Duodenal mucosa (tissue), 2 donors: ENCODE results near the gene RARRES1.

ENCODE experiments used
- H3K27ac ChIP-seq: one replicate; pipeline ENCODE4 v1.7.0; 2013; ENCODE audit warnings: low read depth, low read length
- H3K27me3 ChIP-seq, 2 donors: one replicate each; pipeline ENCODE4 v1.7.0; 2013; ENCODE audit warnings: low read length in 2 of 2, control low read depth in 1 of 2; ENCODE audit not compliant: insufficient read depth in 2 of 2, control insufficient read depth in 1 of 2
- H3K36me3 ChIP-seq, 2 donors: one replicate each; pipeline ENCODE4 v1.7.0; 2013; ENCODE audit warnings: low read length in 2 of 2, control low read depth in 1 of 2; ENCODE audit not compliant: insufficient read depth in 2 of 2, control insufficient read depth in 1 of 2
- H3K4me1 ChIP-seq, 2 donors: one replicate each; pipeline ENCODE4 v1.7.0; 2013; ENCODE audit warnings: low read length in 2 of 2, control low read depth in 1 of 2; ENCODE audit not compliant: insufficient read depth in 2 of 2, control insufficient read depth in 1 of 2
- H3K4me3 ChIP-seq, 2 donors: one replicate each; pipeline ENCODE4 v1.7.0; 2013; ENCODE audit warnings: low read length in 2 of 2, low read depth in 1 of 2
- H3K9ac ChIP-seq, 2 donors: one replicate each; pipeline ENCODE4 v1.7.0; 2013; ENCODE audit warnings: low read length in 2 of 2, low read depth in 1 of 2
- H3K9me3 ChIP-seq, 2 donors: one replicate each; pipeline ENCODE4 v1.7.0; 2013; ENCODE audit warnings: low read length in 2 of 2, control low read depth in 1 of 2; ENCODE audit not compliant: control insufficient read depth in 1 of 2

The RARRES1 gene

GRCh38 chr3:158731938-158732855, at the start of gene RARRES1:
RARRES1 (minus strand) TSS chr3:158732457; CDS start chr3:158732415, 42 bp downstream.
- peak within 1 kb of the TSS; percentile 50 to 63 for H3K9ac ChIP-seq
- H3K9me3 ChIP-seq: peaks cover 0 to 10% of the 10 kb centered on the region in 2 donors
- H3K4me3 ChIP-seq: peak within 1 kb of the TSS; percentile 63
- no peaks in the 10 kb centered on the region for H3K27me3 ChIP-seq
- H3K36me3 ChIP-seq: no peaks in the 10 kb centered on the region
- peaks cover 16 to 17% of the 10 kb centered on the region in 2 donors for H3K4me1 ChIP-seq
- no peak within 1 kb of the TSS for H3K27ac ChIP-seq

GRCh38 chr3:158781849-158782248, 49.6 kb upstream of the RARRES1 start:
- Histone ChIP-seq H3K9ac (no peak overlapping the region), H3K36me3 (no peaks in the 10 kb centered on the region), H3K4me3 (no peak overlapping the region), H3K27me3 (no peaks in the 10 kb centered on the region), H3K9me3 (no peaks in the 10 kb centered on the region), H3K4me1 (no peaks in the 10 kb centered on the region), H3K27ac (no peak overlapping the region)

GRCh38 chr3:158781191-158781590, 48.9 kb upstream of the RARRES1 start:
- H3K27me3 ChIP-seq: no peaks in the 10 kb centered on the region
- no peak overlapping the region for H3K9ac ChIP-seq
- no peaks in the 10 kb centered on the region for H3K9me3 ChIP-seq
- no peaks in the 10 kb centered on the region for H3K4me1 ChIP-seq
- H3K27ac ChIP-seq: no peak overlapping the region
- no peak overlapping the region for H3K4me3 ChIP-seq
- H3K36me3 ChIP-seq: no peaks in the 10 kb centered on the region

- Histone ChIP-seq H3K4me1 (no peaks in the 10 kb centered on the region), H3K9ac (no peak overlapping the region), H3K27ac (no peak overlapping the region), H3K9me3 (peaks cover 0 to 2% of the 10 kb centered on the region in 2 donors), H3K4me3 (no peak overlapping the region), H3K27me3 (no peaks in the 10 kb centered on the region), H3K36me3 (no peaks in the 10 kb centered on the region)
Measured at GRCh38 chr3:158780766-158781165, 48.5 kb upstream of the RARRES1 start.

GRCh38 chr3:158777161-158777873, 45.1 kb upstream of the RARRES1 start:
- Histone ChIP-seq H3K4me1 (no peaks in the 10 kb centered on the region), H3K9ac (no peak overlapping the region), H3K27ac (no peak overlapping the region), H3K36me3 (no peaks in the 10 kb centered on the region), H3K4me3 (no peak overlapping the region), H3K9me3 (peaks cover 0 to 2% of the 10 kb centered on the region in 2 donors), H3K27me3 (no peaks in the 10 kb centered on the region)

GRCh38 chr3:158776531-158776930, 44.3 kb upstream of the RARRES1 start:
- H3K36me3 ChIP-seq: no peaks in the 10 kb centered on the region
- no peak overlapping the region for H3K27ac ChIP-seq
- no peak overlapping the region for H3K4me3 ChIP-seq
- peaks cover 0 to 2% of the 10 kb centered on the region in 2 donors for H3K9me3 ChIP-seq
- no peak overlapping the region for H3K9ac ChIP-seq
- H3K4me1 ChIP-seq: no peaks in the 10 kb centered on the region
- no peaks in the 10 kb centered on the region for H3K27me3 ChIP-seq

GRCh38 chr3:158775426-158776410, 43.5 kb upstream of the RARRES1 start:
- H3K36me3 ChIP-seq: no peaks in the 10 kb centered on the region
- no peak overlapping the region for H3K4me3 ChIP-seq
- H3K27ac ChIP-seq: no peak overlapping the region
- H3K4me1 ChIP-seq: no peaks in the 10 kb centered on the region
- no peaks in the 10 kb centered on the region for H3K27me3 ChIP-seq
- no peak overlapping the region for H3K9ac ChIP-seq
- H3K9me3 ChIP-seq: peaks cover 0 to 2% of the 10 kb centered on the region in 2 donors

- no peak overlapping the region for H3K27ac ChIP-seq
- no peak overlapping the region for H3K9ac ChIP-seq
- no peaks in the 10 kb centered on the region for H3K36me3 ChIP-seq
- peaks cover 0 to 2% of the 10 kb centered on the region in 2 donors for H3K9me3 ChIP-seq
- no peaks in the 10 kb centered on the region for H3K4me1 ChIP-seq
- H3K27me3 ChIP-seq: no peaks in the 10 kb centered on the region
- H3K4me3 ChIP-seq: no peak overlapping the region
Measured at GRCh38 chr3:158774965-158775364, 42.7 kb upstream of the RARRES1 start.

- peaks cover 0 to 2% of the 10 kb centered on the region in 2 donors for H3K9me3 ChIP-seq
- H3K9ac ChIP-seq: no peak overlapping the region
- no peaks in the 10 kb centered on the region for H3K36me3 ChIP-seq
- peaks cover 0 to under 1% of the 10 kb centered on the region in 2 donors for H3K4me1 ChIP-seq
- H3K27me3 ChIP-seq: no peaks in the 10 kb centered on the region
- H3K4me3 ChIP-seq: no peak overlapping the region
- H3K27ac ChIP-seq: no peak overlapping the region
Measured at GRCh38 chr3:158773845-158774830, 41.9 kb upstream of the RARRES1 start.
